Thyroid gland (tissue), 4 donors: ENCODE data around the gene CCDC149.

ENCODE experiments used
- POLR2A ChIP-seq, 2 donors: fragments of 450-650 bp; IDR thresholded peaks; one replicate each; pipeline ENCODE4 v1.6.1; 2017; ENCODE audit warnings: antibody characterized with exemption in 2 of 2, mild to moderate bottlenecking in 2 of 2, moderate library complexity in 1 of 2
- TF ChIP-seq, protein P1 (sequence below), 6 experiments: fragments of 200-600 bp in 3 of 6; fragments of 450-650 bp in 3 of 6; sonication (generic) in 3 of 6; IDR thresholded peaks; one replicate each; pipeline ENCODE4 v1.5.1; 2016 to 2019; ENCODE audit warnings: antibody characterized with exemption in 6 of 6, mild to moderate bottlenecking in 2 of 6, inconsistent platforms in 1 of 6, moderate library complexity in 1 of 6

DNA sequence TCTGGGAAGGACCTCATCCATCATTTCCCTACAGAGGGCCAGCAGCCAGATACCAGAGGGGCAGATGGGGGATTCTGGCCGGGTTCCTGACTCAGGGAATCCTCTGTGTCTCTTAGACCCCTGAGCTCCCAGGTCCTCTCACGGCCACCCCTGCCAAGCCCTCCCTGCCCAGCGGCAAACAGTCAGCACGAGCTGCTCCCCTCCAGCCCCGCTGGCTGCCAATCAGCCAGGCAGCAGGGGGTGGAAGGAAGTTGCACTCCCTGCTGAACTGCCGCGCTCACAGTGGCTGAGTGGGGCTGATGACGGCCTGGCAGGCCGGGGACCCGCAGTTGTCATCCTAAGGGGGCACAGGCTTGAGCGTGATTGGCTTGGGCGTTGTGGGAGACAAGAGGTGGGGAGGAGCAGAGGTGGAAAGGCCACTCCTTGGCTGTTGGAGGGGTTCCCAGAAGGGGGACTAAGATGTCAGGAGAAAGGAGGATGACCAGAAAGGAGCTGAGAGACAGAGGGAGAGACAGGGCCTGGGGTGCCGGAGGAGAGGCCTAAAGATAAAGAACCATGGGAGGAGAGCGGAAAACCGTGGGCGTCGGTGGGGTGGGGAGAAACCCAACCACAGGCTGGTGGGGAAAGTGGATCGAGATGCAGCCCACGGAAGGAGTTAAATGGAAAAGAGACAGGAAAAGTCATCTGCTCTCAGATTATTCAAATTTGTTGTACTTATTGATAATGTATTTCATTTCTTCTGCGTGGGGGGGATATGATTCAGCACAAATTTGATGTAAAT, 4.4 kb upstream of the CCDC149 start:
- TF ChIP-seq, protein P1, sequence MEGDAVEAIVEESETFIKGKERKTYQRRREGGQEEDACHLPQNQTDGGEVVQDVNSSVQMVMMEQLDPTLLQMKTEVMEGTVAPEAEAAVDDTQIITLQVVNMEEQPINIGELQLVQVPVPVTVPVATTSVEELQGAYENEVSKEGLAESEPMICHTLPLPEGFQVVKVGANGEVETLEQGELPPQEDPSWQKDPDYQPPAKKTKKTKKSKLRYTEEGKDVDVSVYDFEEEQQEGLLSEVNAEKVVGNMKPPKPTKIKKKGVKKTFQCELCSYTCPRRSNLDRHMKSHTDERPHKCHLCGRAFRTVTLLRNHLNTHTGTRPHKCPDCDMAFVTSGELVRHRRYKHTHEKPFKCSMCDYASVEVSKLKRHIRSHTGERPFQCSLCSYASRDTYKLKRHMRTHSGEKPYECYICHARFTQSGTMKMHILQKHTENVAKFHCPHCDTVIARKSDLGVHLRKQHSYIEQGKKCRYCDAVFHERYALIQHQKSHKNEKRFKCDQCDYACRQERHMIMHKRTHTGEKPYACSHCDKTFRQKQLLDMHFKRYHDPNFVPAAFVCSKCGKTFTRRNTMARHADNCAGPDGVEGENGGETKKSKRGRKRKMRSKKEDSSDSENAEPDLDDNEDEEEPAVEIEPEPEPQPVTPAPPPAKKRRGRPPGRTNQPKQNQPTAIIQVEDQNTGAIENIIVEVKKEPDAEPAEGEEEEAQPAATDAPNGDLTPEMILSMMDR (IDR thresholded peaks at IDR 0.05) = no peak
- TF ChIP-seq POLR2A (IDR thresholded peaks at IDR 0.05) = no peak
